K562 (cell line): Measurements from ENCODE around the gene ICAM2.

Source experiments
- CBFB ChIP-seq: sonication (generic); formaldehyde crosslinking; IDR thresholded peaks from 2 replicates; pipeline ENCODE4 v1.4.0; 2020; ENCODE audit warnings: mild to moderate bottlenecking, missing genetic modification reagents
- RB1 ChIP-seq: fragments of 450-650 bp; IDR thresholded peaks from 2 replicates; pipeline ENCODE4 v1.6.1; 2017; ENCODE audit warnings: low read depth, mild to moderate bottlenecking
- SPI1 ChIP-seq: IDR thresholded peaks from 2 replicates; pipeline ENCODE4 v1.6.1; 2011; ENCODE audit warnings: low read depth, low read length, control low read depth, borderline replicate concordance
- TAF1 ChIP-seq: IDR thresholded peaks from 2 replicates; pipeline ENCODE4 v1.6.1; 2011; ENCODE audit warnings: mild to moderate bottlenecking, low read length, moderate library complexity; ENCODE audit not compliant: insufficient read depth, control insufficient read depth, severe bottlenecking; ENCODE audit errors: extremely low read depth
- ZBTB8A ChIP-seq: fragments of 450-650 bp; IDR thresholded peaks from 2 replicates; pipeline ENCODE4 v1.6.1; 2018; ENCODE audit warnings: mild to moderate bottlenecking, moderate library complexity; ENCODE audit not compliant: partially characterized antibody
- ZNF584 ChIP-seq: fragments of 200-800 bp; sonication (Bioruptor generic); IDR thresholded peaks from 2 replicates; pipeline ENCODE4 v1.6.1; 2016; ENCODE audit warnings: low read depth, mild to moderate bottlenecking, missing genetic modification characterization, missing compliant biosample characterization
- ZNF780A ChIP-seq: fragments of 250-450 bp; sonication (Bioruptor Pico); IDR thresholded peaks from 2 replicates; pipeline ENCODE4 v1.5.0; 2021; ENCODE audit warnings: mild to moderate bottlenecking
- TF ChIP-seq, protein P1 (sequence below), 3 experiments: IDR thresholded peaks in 2 of 3; conservative IDR thresholded peaks in 1 of 3; 2 replicates each; pipeline ENCODE4 v1.5.1; 2011 to 2012; ENCODE audit warnings: low read length in 3 of 3, mild to moderate bottlenecking in 3 of 3, control low read depth in 2 of 3, improper control_type of control experiment in 1 of 3, inconsistent platforms in 1 of 3, low read depth in 1 of 3, mixed read lengths in 1 of 3, moderate library complexity in 1 of 3; ENCODE audit not compliant: insufficient read depth in 2 of 3
- TF ChIP-seq, protein P2 (sequence below), 2 experiments: fragments of 450-650 bp in 1 of 2; sonication (generic) in 1 of 2; formaldehyde crosslinking in 1 of 2; IDR thresholded peaks; 2 replicates each; pipeline versions ENCODE4 v1.7.1 to v1.9.0; 2016 to 2022; ENCODE audit warnings: inconsistent platforms in 1 of 2, mild to moderate bottlenecking in 1 of 2, missing genetic modification reagents in 1 of 2
- TF ChIP-seq, protein P3 (sequence below), 2 experiments: fragments of 450-650 bp; formaldehyde crosslinking in 1 of 2; IDR thresholded peaks; 2 replicates each; pipeline versions ENCODE4 v1.4.0 to v1.6.1; 2014 to 2020; ENCODE audit warnings: mild to moderate bottlenecking in 2 of 2, borderline replicate concordance in 1 of 2, low read depth in 1 of 2

DNA sequence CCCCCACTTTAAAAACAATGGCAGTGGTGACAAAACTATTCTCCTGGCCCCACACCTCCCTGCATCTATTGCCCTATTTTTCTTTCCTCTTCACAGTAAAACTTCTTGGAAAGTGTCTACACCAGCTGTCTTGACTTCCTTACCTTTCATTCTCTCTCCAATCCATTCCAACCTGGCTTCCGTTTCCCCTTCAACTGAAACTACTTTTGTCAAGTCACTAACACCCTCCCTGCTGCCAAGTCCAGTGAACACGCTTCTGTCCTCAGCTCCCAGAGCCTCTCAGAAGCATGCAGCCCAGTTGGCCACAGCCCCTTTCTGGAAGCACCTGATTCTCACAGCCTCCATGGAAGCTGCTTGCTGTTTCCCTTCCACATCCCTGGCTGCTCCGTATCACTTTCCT lies 43.7 kb downstream of the ICAM2 start:
- TF ChIP-seq TAF1 = no peak
- no peak for TF ChIP-seq RB1
- TF ChIP-seq CBFB (CRISPR knock-in tag) = no peak
- TF ChIP-seq, protein P1, sequence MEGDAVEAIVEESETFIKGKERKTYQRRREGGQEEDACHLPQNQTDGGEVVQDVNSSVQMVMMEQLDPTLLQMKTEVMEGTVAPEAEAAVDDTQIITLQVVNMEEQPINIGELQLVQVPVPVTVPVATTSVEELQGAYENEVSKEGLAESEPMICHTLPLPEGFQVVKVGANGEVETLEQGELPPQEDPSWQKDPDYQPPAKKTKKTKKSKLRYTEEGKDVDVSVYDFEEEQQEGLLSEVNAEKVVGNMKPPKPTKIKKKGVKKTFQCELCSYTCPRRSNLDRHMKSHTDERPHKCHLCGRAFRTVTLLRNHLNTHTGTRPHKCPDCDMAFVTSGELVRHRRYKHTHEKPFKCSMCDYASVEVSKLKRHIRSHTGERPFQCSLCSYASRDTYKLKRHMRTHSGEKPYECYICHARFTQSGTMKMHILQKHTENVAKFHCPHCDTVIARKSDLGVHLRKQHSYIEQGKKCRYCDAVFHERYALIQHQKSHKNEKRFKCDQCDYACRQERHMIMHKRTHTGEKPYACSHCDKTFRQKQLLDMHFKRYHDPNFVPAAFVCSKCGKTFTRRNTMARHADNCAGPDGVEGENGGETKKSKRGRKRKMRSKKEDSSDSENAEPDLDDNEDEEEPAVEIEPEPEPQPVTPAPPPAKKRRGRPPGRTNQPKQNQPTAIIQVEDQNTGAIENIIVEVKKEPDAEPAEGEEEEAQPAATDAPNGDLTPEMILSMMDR (IDR thresholded peaks at IDR 0.05 in 2 of 3, conservative IDR thresholded peaks at IDR 0.05 in 1 of 3; ENCODE audit: insufficient read depth in 2 of 3, low read depth in 1 of 3, low read length in 3 of 3) = no peak
- no peak; the same call in 1 of the 2 replicates for TF ChIP-seq SPI1
- no peak for TF ChIP-seq ZNF584
- TF ChIP-seq ZNF780A = no peak
- TF ChIP-seq, protein P2, sequence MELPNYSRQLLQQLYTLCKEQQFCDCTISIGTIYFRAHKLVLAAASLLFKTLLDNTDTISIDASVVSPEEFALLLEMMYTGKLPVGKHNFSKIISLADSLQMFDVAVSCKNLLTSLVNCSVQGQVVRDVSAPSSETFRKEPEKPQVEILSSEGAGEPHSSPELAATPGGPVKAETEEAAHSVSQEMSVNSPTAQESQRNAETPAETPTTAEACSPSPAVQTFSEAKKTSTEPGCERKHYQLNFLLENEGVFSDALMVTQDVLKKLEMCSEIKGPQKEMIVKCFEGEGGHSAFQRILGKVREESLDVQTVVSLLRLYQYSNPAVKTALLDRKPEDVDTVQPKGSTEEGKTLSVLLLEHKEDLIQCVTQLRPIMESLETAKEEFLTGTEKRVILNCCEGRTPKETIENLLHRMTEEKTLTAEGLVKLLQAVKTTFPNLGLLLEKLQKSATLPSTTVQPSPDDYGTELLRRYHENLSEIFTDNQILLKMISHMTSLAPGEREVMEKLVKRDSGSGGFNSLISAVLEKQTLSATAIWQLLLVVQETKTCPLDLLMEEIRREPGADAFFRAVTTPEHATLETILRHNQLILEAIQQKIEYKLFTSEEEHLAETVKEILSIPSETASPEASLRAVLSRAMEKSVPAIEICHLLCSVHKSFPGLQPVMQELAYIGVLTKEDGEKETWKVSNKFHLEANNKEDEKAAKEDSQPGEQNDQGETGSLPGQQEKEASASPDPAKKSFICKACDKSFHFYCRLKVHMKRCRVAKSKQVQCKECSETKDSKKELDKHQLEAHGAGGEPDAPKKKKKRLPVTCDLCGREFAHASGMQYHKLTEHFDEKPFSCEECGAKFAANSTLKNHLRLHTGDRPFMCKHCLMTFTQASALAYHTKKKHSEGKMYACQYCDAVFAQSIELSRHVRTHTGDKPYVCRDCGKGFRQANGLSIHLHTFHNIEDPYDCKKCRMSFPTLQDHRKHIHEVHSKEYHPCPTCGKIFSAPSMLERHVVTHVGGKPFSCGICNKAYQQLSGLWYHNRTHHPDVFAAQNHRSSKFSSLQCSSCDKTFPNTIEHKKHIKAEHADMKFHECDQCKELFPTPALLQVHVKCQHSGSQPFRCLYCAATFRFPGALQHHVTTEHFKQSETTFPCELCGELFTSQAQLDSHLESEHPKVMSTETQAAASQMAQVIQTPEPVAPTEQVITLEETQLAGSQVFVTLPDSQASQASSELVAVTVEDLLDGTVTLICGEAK (IDR thresholded peaks at IDR 0.05) = 0 out of 2 replicates have a peak, but pooled peaks have one; percentile 16
- TF ChIP-seq, protein P2 (CRISPR knock-in tag; IDR thresholded peaks at IDR 0.05) = no peak
- TF ChIP-seq, protein P3, sequence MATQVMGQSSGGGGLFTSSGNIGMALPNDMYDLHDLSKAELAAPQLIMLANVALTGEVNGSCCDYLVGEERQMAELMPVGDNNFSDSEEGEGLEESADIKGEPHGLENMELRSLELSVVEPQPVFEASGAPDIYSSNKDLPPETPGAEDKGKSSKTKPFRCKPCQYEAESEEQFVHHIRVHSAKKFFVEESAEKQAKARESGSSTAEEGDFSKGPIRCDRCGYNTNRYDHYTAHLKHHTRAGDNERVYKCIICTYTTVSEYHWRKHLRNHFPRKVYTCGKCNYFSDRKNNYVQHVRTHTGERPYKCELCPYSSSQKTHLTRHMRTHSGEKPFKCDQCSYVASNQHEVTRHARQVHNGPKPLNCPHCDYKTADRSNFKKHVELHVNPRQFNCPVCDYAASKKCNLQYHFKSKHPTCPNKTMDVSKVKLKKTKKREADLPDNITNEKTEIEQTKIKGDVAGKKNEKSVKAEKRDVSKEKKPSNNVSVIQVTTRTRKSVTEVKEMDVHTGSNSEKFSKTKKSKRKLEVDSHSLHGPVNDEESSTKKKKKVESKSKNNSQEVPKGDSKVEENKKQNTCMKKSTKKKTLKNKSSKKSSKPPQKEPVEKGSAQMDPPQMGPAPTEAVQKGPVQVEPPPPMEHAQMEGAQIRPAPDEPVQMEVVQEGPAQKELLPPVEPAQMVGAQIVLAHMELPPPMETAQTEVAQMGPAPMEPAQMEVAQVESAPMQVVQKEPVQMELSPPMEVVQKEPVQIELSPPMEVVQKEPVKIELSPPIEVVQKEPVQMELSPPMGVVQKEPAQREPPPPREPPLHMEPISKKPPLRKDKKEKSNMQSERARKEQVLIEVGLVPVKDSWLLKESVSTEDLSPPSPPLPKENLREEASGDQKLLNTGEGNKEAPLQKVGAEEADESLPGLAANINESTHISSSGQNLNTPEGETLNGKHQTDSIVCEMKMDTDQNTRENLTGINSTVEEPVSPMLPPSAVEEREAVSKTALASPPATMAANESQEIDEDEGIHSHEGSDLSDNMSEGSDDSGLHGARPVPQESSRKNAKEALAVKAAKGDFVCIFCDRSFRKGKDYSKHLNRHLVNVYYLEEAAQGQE (IDR thresholded peaks at IDR 0.05; ENCODE audit: borderline replicate concordance) = no peak
- TF ChIP-seq, protein P3 (CRISPR knock-in tag; IDR thresholded peaks at IDR 0.05; ENCODE audit: low read depth) = no peak
- TF ChIP-seq ZBTB8A = no peak
